ENCODE measurements around the gene GNG10.

The GNG10 gene

GRCh38 chr9:111715471-111715870 is 54.1 kb downstream of the GNG10 start:
- DNase-seq (ENCODE audit: low read depth, low spot score): no peak
- H3K27ac ChIP-seq: no peak overlapping the region

DNA sequence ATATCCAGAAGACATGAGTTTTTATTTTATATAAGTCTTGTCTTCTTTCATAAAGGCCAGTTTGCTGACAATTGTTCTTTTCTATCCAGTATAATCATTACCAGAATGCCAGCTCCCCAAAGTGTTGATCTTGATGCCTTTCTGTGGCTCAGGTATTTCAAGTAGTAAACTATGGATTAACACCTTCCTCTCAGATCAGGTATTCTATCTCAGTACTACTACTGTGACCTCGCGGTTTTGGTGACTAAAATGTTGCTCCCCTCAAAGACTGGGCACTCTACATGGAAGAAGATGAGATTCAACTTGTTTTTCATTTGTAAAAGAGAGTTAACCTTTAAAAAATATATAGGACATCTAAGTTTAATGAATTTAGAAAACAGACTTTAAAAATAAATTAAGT is 58.1 kb downstream of the GNG10 start:
- DNase-seq (ENCODE audit: low read depth, low spot score): no peak
- H3K27ac ChIP-seq: no peak overlapping the region

Measured in epithelial cell of prostate (primary cell).